HepG2 (cell line): Measurements from ENCODE around the gene KCNK7. TPM values are rescaled to one million over a fixed set of nuclear protein-coding genes. Genes with fewer than 3 reads are reported as not detected.
A peak's percentile ranks its signal among the peaks of the same experiment; 100 is the strongest.

Experiments
- BRCA1 ChIP-seq: sonication (generic); formaldehyde crosslinking; IDR thresholded peaks from 2 replicates; pipeline ENCODE4 v1.4.0; 2020; ENCODE audit warnings: missing genetic modification reagents
- EEA1 ChIP-seq: sonication (generic); formaldehyde crosslinking; IDR thresholded peaks from 2 replicates; pipeline ENCODE4 v1.5.1; 2020; ENCODE audit warnings: mild to moderate bottlenecking, missing genetic modification reagents, borderline replicate concordance
- HDAC2 ChIP-seq: sonication (generic); formaldehyde crosslinking; IDR thresholded peaks from 2 replicates; pipeline ENCODE4 v1.4.0; 2020; ENCODE audit warnings: missing genetic modification reagents
- HNF1B ChIP-seq: sonication (generic); formaldehyde crosslinking; IDR thresholded peaks from 2 replicates; pipeline ENCODE4 v1.5.1; 2020; ENCODE audit warnings: mild to moderate bottlenecking, moderate library complexity, missing genetic modification reagents
- KAT7 ChIP-seq: IDR thresholded peaks from 2 replicates; pipeline ENCODE4 v1.6.1; 2018; ENCODE audit warnings: borderline replicate concordance, missing compliant biosample characterization
- MAFK ChIP-seq, 2 experiments: IDR thresholded peaks in 1 of 2; conservative IDR thresholded peaks in 1 of 2; 2 replicates each; pipeline ENCODE4 v1.6.1; 2011; ENCODE audit warnings: improper control_type of control experiment in 2 of 2, low read length in 2 of 2
- PHF8 ChIP-seq: sonication (generic); formaldehyde crosslinking; IDR thresholded peaks from 2 replicates; pipeline ENCODE4 v1.5.0; 2020; ENCODE audit warnings: missing genetic modification reagents
- SOX13 ChIP-seq, 3 experiments: fragments of 450-650 bp in 1 of 3; sonication (generic) in 1 of 3; formaldehyde crosslinking in 1 of 3; IDR thresholded peaks in 2 of 3; conservative IDR thresholded peaks in 1 of 3; 2 replicates each; pipeline versions ENCODE4 v1.5.0 to v1.6.1; 2016 to 2020; ENCODE audit warnings: antibody characterized with exemption in 1 of 3, mild to moderate bottlenecking in 1 of 3, missing compliant biosample characterization in 1 of 3, missing genetic modification reagents in 1 of 3, moderate library complexity in 1 of 3
- TAF1 ChIP-seq: sonication (generic); formaldehyde crosslinking; IDR thresholded peaks from 2 replicates; pipeline ENCODE4 v1.4.0; 2020; ENCODE audit warnings: missing genetic modification reagents
- TRAFD1 ChIP-seq: sonication (generic); formaldehyde crosslinking; IDR thresholded peaks from 2 replicates; pipeline ENCODE4 v1.5.1; 2020; ENCODE audit warnings: missing genetic modification reagents, mild to moderate bottlenecking, borderline replicate concordance
- ZC3H13 ChIP-seq: sonication (generic); formaldehyde crosslinking; IDR thresholded peaks from 2 replicates; pipeline ENCODE4 v1.8.1; 2023; ENCODE audit warnings: mild to moderate bottlenecking, missing genetic modification reagents, moderate library complexity
- ZIK1 ChIP-seq: sonication (generic); formaldehyde crosslinking; IDR thresholded peaks from 2 replicates; pipeline ENCODE4 v1.5.0; 2020; ENCODE audit warnings: mild to moderate bottlenecking, low read depth, missing genetic modification reagents, borderline replicate concordance
- ZKSCAN5 ChIP-seq: sonication (generic); formaldehyde crosslinking; IDR thresholded peaks from 2 replicates; pipeline ENCODE4 v1.5.1; 2020; ENCODE audit warnings: mild to moderate bottlenecking, missing genetic modification reagents
- ZMAT3 ChIP-seq: sonication (generic); formaldehyde crosslinking; conservative IDR thresholded peaks from 2 replicates; pipeline ENCODE4 v1.7.0; 2021; ENCODE audit warnings: missing genetic modification reagents
- ZNF276 ChIP-seq: sonication (generic); formaldehyde crosslinking; IDR thresholded peaks from 2 replicates; pipeline ENCODE4 v1.4.0; 2020; ENCODE audit warnings: mild to moderate bottlenecking, low read depth, missing genetic modification reagents
- ZNF296 ChIP-seq: sonication (generic); formaldehyde crosslinking; conservative IDR thresholded peaks from 2 replicates; pipeline ENCODE4 v1.5.0; 2020; ENCODE audit warnings: mild to moderate bottlenecking, missing genetic modification reagents
- ZNF546 ChIP-seq: sonication (generic); formaldehyde crosslinking; conservative IDR thresholded peaks from 2 replicates; pipeline ENCODE4 v1.8.1; 2023; ENCODE audit warnings: mild to moderate bottlenecking, missing genetic modification reagents
- polyA plus RNA-seq, 8 experiments: library from polyadenylated mRNA; depleted of rRNA in 3 of 8; stranded (reverse) in 7 of 8; unstranded in 1 of 8; fragments of >200 nt; fragmentation: Illumina TruSeq in 4 of 8; extraction: Trizol in 4 of 8; gene quantifications; 2 replicates each; pipeline versions ENCODE4 v1.2.1 to v1.2.3, GENCODE V29; 2011 to 2016; ENCODE audit warnings: low read depth in 4 of 8, missing spikeins in 1 of 8, mixed read lengths in 1 of 8; ENCODE audit not compliant: insufficient read depth in 1 of 8
- total RNA-seq, 5 experiments: library from RNA; depleted of rRNA; stranded (reverse); fragments of >200 nt; fragmentation: Illumina TruSeq; extraction: Trizol; gene quantifications; 2 replicates each; pipeline ENCODE4 v1.2.3, GENCODE V29; 2016; ENCODE audit warnings: low read depth in 1 of 5
- TF ChIP-seq, protein P1 (sequence below): sonication (generic); formaldehyde crosslinking; IDR thresholded peaks from 2 replicates; pipeline ENCODE4 v1.5.0; 2020; ENCODE audit warnings: mild to moderate bottlenecking, missing genetic modification reagents, borderline replicate concordance
- TF ChIP-seq, protein P2 (sequence below): sonication (generic); formaldehyde crosslinking; IDR thresholded peaks from 2 replicates; pipeline ENCODE4 v1.8.1; 2023; ENCODE audit warnings: missing genetic modification reagents, mild to moderate bottlenecking, borderline replicate concordance

Gene KCNK7
- total and polyA plus RNA-seq, 2 of the 13 experiments (the other 11 are each of a cell fraction or from before 2014, with no cell fraction given): 0.11 TPM; not detected in 1

DNA sequence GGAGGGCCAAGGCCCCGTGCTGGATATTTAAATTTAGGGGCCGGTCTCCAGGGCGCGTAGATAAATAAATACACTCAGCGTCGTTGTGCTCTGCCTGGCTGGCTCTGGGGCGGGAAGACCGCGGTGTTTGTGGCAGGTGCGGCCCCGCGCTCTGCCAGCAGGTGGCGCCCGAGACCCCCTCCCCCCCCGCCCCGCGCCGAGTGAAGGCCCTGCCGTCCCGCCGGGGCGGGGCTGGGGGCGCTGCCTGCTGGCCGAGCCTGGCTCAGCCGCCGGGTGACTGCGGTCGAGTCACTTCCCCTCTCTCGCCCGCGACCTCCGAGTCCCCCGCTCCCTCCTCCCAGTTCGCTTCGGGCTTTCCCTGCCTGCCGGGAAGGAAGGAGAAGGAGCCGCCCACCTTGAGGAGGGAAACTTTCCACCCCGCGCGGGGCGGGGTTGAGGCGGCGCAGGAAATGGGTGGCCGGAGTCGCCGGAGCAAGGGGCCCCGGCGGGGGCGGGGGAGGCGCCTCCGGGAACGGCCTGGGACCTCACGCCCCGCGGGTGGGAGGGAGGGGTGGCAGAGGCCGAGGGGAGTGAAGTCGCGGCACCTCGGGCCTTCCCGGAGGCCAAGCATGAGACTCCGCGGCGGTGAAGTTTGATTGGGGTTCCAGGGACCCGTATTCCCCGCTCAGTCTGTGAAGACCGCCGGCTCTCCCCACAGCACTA, 21.3 kb downstream of the KCNK7 start (continued):
- TF ChIP-seq EEA1 (CRISPR knock-in tag): no peak
- TF ChIP-seq KAT7 (CRISPR knock-in tag): no peak
- peak; percentile 55 for TF ChIP-seq PHF8 (CRISPR knock-in tag)
- no peak for TF ChIP-seq ZIK1 (CRISPR knock-in tag)
- no peak for TF ChIP-seq MAFK (conservative IDR thresholded peaks at IDR 0.05 in 1 of 2, IDR thresholded peaks at IDR 0.05 in 1 of 2; ENCODE audit: low read length in 2 of 2)
- peak; percentile 28; the same call in 1 of the 2 replicates for TF ChIP-seq HDAC2 (CRISPR knock-in tag)
- TF ChIP-seq TAF1 (CRISPR knock-in tag): peak; percentile 24; the same call in 1 of the 2 replicates
- TF ChIP-seq TRAFD1: no peak
- no peak for TF ChIP-seq ZNF546 (CRISPR knock-in tag)
- no peak for TF ChIP-seq ZNF296
- TF ChIP-seq ZKSCAN5: no peak
- no peak; the same call in 1 of the 2 replicates for TF ChIP-seq ZMAT3 (CRISPR knock-in tag)
- TF ChIP-seq HNF1B: no peak
- no peak for TF ChIP-seq BRCA1
- no peak for TF ChIP-seq SOX13 (IDR thresholded peaks at IDR 0.05)
- no peak for TF ChIP-seq SOX13 (CRISPR knock-in tag; conservative IDR thresholded peaks at IDR 0.05 in 1 of 2, IDR thresholded peaks at IDR 0.05 in 1 of 2)
- TF ChIP-seq, protein P1, sequence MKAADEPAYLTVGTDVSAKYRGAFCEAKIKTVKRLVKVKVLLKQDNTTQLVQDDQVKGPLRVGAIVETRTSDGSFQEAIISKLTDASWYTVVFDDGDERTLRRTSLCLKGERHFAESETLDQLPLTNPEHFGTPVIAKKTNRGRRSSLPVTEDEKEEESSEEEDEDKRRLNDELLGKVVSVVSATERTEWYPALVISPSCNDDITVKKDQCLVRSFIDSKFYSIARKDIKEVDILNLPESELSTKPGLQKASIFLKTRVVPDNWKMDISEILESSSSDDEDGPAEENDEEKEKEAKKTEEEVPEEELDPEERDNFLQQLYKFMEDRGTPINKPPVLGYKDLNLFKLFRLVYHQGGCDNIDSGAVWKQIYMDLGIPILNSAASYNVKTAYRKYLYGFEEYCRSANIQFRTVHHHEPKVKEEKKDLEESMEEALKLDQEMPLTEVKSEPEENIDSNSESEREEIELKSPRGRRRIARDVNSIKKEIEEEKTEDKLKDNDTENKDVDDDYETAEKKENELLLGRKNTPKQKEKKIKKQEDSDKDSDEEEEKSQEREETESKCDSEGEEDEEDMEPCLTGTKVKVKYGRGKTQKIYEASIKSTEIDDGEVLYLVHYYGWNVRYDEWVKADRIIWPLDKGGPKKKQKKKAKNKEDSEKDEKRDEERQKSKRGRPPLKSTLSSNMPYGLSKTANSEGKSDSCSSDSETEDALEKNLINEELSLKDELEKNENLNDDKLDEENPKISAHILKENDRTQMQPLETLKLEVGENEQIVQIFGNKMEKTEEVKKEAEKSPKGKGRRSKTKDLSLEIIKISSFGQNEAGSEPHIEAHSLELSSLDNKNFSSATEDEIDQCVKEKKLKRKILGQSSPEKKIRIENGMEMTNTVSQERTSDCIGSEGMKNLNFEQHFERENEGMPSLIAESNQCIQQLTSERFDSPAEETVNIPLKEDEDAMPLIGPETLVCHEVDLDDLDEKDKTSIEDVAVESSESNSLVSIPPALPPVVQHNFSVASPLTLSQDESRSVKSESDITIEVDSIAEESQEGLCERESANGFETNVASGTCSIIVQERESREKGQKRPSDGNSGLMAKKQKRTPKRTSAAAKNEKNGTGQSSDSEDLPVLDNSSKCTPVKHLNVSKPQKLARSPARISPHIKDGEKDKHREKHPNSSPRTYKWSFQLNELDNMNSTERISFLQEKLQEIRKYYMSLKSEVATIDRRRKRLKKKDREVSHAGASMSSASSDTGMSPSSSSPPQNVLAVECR: peak; percentile 47; the same call in 1 of the 2 replicates
- TF ChIP-seq ZC3H13 (CRISPR knock-in tag): no peak; the same call in 1 of the 2 replicates
- no peak for TF ChIP-seq ZNF276 (CRISPR knock-in tag)
- TF ChIP-seq, protein P2, sequence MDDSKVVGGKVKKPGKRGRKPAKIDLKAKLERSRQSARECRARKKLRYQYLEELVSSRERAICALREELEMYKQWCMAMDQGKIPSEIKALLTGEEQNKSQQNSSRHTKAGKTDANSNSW (CRISPR knock-in tag): no peak
